HepG2 (cell line): ENCODE measurements around the gene LMNA. TPM values are rescaled to one million over a fixed set of nuclear protein-coding genes. Genes with fewer than 3 reads are reported as not detected.

Experiments
- HMGA1 ChIP-seq: sonication (generic); formaldehyde crosslinking; conservative IDR thresholded peaks from 2 replicates; pipeline ENCODE4 v1.4.0; 2020; ENCODE audit warnings: missing genetic modification reagents
- IKZF4 ChIP-seq: sonication (generic); formaldehyde crosslinking; IDR thresholded peaks from 2 replicates; pipeline ENCODE4 v1.5.1; 2020; ENCODE audit warnings: borderline replicate concordance, mild to moderate bottlenecking, low read depth, missing genetic modification reagents; ENCODE audit errors: not compliant biosample characterization
- KLF13 ChIP-seq: sonication (generic); formaldehyde crosslinking; IDR thresholded peaks from 2 replicates; pipeline ENCODE4 v1.4.0; 2020; ENCODE audit warnings: mild to moderate bottlenecking, missing genetic modification reagents
- MED1 ChIP-seq: sonication (generic); formaldehyde crosslinking; IDR thresholded peaks from 2 replicates; pipeline ENCODE4 v1.4.0; 2020; ENCODE audit warnings: missing genetic modification reagents
- NFKBIZ ChIP-seq: IDR thresholded peaks from 2 replicates; pipeline ENCODE4 v1.6.1; 2018; ENCODE audit warnings: missing genetic modification reagents, missing compliant biosample characterization
- NR2F6 ChIP-seq, 2 experiments: IDR thresholded peaks; 2 replicates each; pipeline ENCODE4 v1.6.1; 2016; ENCODE audit warnings: antibody characterized with exemption in 1 of 2, mild to moderate bottlenecking in 1 of 2
- PLSCR1 ChIP-seq: sonication (generic); formaldehyde crosslinking; IDR thresholded peaks from 2 replicates; pipeline ENCODE4 v1.5.0; 2020; ENCODE audit warnings: missing genetic modification reagents, mild to moderate bottlenecking, borderline replicate concordance
- RXRA ChIP-seq: sonication (generic); formaldehyde crosslinking; IDR thresholded peaks from 2 replicates; pipeline ENCODE4 v1.5.1; 2020; ENCODE audit warnings: missing genetic modification reagents
- SALL2 ChIP-seq: sonication (generic); formaldehyde crosslinking; IDR thresholded peaks from 2 replicates; pipeline ENCODE4 v1.8.1; 2023; ENCODE audit warnings: mild to moderate bottlenecking, missing genetic modification reagents, inconsistent platforms
- SATB2 ChIP-seq: sonication (generic); formaldehyde crosslinking; IDR thresholded peaks from 2 replicates; pipeline ENCODE4 v1.5.0; 2020; ENCODE audit warnings: missing genetic modification reagents
- SMAD1 ChIP-seq: sonication (generic); formaldehyde crosslinking; IDR thresholded peaks from 2 replicates; pipeline ENCODE4 v1.4.0; 2020; ENCODE audit warnings: missing genetic modification reagents, low read depth, mild to moderate bottlenecking, borderline replicate concordance
- SMC3 ChIP-seq: IDR thresholded peaks from 2 replicates; pipeline ENCODE4 v1.6.1; 2011; ENCODE audit warnings: low read length, improper control_type of control experiment
- SP1 ChIP-seq, 2 experiments: fragments of 450-650 bp in 1 of 2; sonication (generic) in 1 of 2; formaldehyde crosslinking in 1 of 2; IDR thresholded peaks; 2 replicates each; pipeline versions ENCODE4 v1.4.0 to v1.6.1; 2016 to 2020; ENCODE audit warnings: missing genetic modification reagents in 1 of 2
- SP4 ChIP-seq: sonication (generic); formaldehyde crosslinking; IDR thresholded peaks from 2 replicates; pipeline ENCODE4 v1.8.1; 2023; ENCODE audit warnings: mild to moderate bottlenecking, missing genetic modification reagents
- STAT5B ChIP-seq: sonication (generic); formaldehyde crosslinking; IDR thresholded peaks from 2 replicates; pipeline ENCODE4 v1.4.0; 2020; ENCODE audit warnings: missing genetic modification reagents
- TGIF2 ChIP-seq: IDR thresholded peaks from 2 replicates; pipeline ENCODE4 v1.6.1; 2016; ENCODE audit warnings: control low read depth, missing compliant biosample characterization
- TP53 ChIP-seq: sonication (generic); formaldehyde crosslinking; conservative IDR thresholded peaks from 2 replicates; pipeline ENCODE4 v1.4.0; 2020; ENCODE audit warnings: missing genetic modification reagents
- ZNF138 ChIP-seq: sonication (generic); formaldehyde crosslinking; IDR thresholded peaks from 2 replicates; pipeline ENCODE4 v1.5.0; 2020; ENCODE audit warnings: mild to moderate bottlenecking, low read depth, missing genetic modification reagents
- ZNF207 ChIP-seq: fragments of 450-650 bp; IDR thresholded peaks from 2 replicates; pipeline ENCODE4 v1.6.1; 2016; ENCODE audit warnings: antibody characterized with exemption, borderline replicate concordance
- ZNF256 ChIP-seq: sonication (generic); formaldehyde crosslinking; conservative IDR thresholded peaks from 2 replicates; pipeline ENCODE4 v1.4.0; 2020; ENCODE audit warnings: missing genetic modification reagents
- ZNF512 ChIP-seq: sonication (generic); formaldehyde crosslinking; IDR thresholded peaks from 2 replicates; pipeline ENCODE4 v1.4.0; 2020; ENCODE audit warnings: mild to moderate bottlenecking, missing genetic modification reagents
- ZNF556 ChIP-seq: sonication (generic); formaldehyde crosslinking; IDR thresholded peaks from 2 replicates; pipeline ENCODE4 v1.4.0; 2020; ENCODE audit warnings: mild to moderate bottlenecking, missing genetic modification reagents, borderline replicate concordance
- ZNF572 ChIP-seq: sonication (generic); formaldehyde crosslinking; IDR thresholded peaks from 2 replicates; pipeline ENCODE4 v1.5.1; 2020; ENCODE audit warnings: mild to moderate bottlenecking, missing genetic modification reagents
- ZNF780A ChIP-seq: sonication (generic); formaldehyde crosslinking; IDR thresholded peaks from 2 replicates; pipeline ENCODE4 v1.8.0; 2022; ENCODE audit warnings: mild to moderate bottlenecking, missing genetic modification reagents, moderate library complexity
- ZNF788 ChIP-seq: sonication (generic); formaldehyde crosslinking; IDR thresholded peaks from 2 replicates; pipeline ENCODE4 v1.5.0; 2020; ENCODE audit warnings: mild to moderate bottlenecking, missing genetic modification reagents, borderline replicate concordance
- ZNF83 ChIP-seq: sonication (generic); formaldehyde crosslinking; IDR thresholded peaks from 2 replicates; pipeline ENCODE4 v1.4.0; 2020; ENCODE audit warnings: missing genetic modification reagents, mild to moderate bottlenecking, borderline replicate concordance
- ZSCAN22 ChIP-seq: sonication (generic); formaldehyde crosslinking; IDR thresholded peaks from 2 replicates; pipeline ENCODE4 v1.4.0; 2020; ENCODE audit warnings: mild to moderate bottlenecking, missing genetic modification reagents
- polyA plus RNA-seq, 8 experiments: library from polyadenylated mRNA; depleted of rRNA in 3 of 8; stranded (reverse) in 7 of 8; unstranded in 1 of 8; fragments of >200 nt; fragmentation: Illumina TruSeq in 4 of 8; extraction: Trizol in 4 of 8; gene quantifications; 2 replicates each; pipeline versions ENCODE4 v1.2.1 to v1.2.3, GENCODE V29; 2011 to 2016; ENCODE audit warnings: low read depth in 4 of 8, missing spikeins in 1 of 8, mixed read lengths in 1 of 8; ENCODE audit not compliant: insufficient read depth in 1 of 8
- total RNA-seq, 5 experiments: library from RNA; depleted of rRNA; stranded (reverse); fragments of >200 nt; fragmentation: Illumina TruSeq; extraction: Trizol; gene quantifications; 2 replicates each; pipeline ENCODE4 v1.2.3, GENCODE V29; 2016; ENCODE audit warnings: low read depth in 1 of 5
- TF ChIP-seq, protein P1 (sequence below): sonication (generic); formaldehyde crosslinking; IDR thresholded peaks from 2 replicates; pipeline ENCODE4 v1.8.1; 2023; ENCODE audit warnings: mild to moderate bottlenecking, missing genetic modification reagents
- TF ChIP-seq, protein P2 (sequence below): IDR thresholded peaks from 2 replicates; pipeline ENCODE4 v1.6.1; 2016; ENCODE audit warnings: low read depth, borderline replicate concordance

LMNA gene
- total and polyA plus RNA-seq, 2 of the 13 experiments (the other 11 are each of a cell fraction or from before 2014, with no cell fraction given), result 107 to 225 TPM

GRCh38 chr1:156090840-156091188 is 23.7 kb upstream of the LMNA start (continued):
- TF ChIP-seq, protein P1, sequence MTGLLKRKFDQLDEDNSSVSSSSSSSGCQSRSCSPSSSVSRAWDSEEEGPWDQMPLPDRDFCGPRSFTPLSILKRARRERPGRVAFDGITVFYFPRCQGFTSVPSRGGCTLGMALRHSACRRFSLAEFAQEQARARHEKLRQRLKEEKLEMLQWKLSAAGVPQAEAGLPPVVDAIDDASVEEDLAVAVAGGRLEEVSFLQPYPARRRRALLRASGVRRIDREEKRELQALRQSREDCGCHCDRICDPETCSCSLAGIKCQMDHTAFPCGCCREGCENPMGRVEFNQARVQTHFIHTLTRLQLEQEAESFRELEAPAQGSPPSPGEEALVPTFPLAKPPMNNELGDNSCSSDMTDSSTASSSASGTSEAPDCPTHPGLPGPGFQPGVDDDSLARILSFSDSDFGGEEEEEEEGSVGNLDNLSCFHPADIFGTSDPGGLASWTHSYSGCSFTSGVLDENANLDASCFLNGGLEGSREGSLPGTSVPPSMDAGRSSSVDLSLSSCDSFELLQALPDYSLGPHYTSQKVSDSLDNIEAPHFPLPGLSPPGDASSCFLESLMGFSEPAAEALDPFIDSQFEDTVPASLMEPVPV (CRISPR knock-in tag), result no peak
- no peak for TF ChIP-seq TP53 (CRISPR knock-in tag)
- 0 out of 2 replicates have a peak, but pooled peaks have one; percentile 47 for TF ChIP-seq TGIF2 (CRISPR knock-in tag)
- TF ChIP-seq RXRA (CRISPR knock-in tag), result peak; percentile 42; the same call in 1 of the 2 replicates
- TF ChIP-seq ZNF788 (CRISPR knock-in tag), result no peak; the same call in 1 of the 2 replicates
- TF ChIP-seq ZSCAN22, result no peak
- TF ChIP-seq HMGA1, result no peak
- no peak for TF ChIP-seq SP4 (CRISPR knock-in tag)
- no peak for TF ChIP-seq ZNF572
- TF ChIP-seq MED1 (CRISPR knock-in tag), result peak; percentile 14; the same call in 1 of the 2 replicates
- TF ChIP-seq ZNF83 (CRISPR knock-in tag), result no peak
- TF ChIP-seq, protein P2, sequence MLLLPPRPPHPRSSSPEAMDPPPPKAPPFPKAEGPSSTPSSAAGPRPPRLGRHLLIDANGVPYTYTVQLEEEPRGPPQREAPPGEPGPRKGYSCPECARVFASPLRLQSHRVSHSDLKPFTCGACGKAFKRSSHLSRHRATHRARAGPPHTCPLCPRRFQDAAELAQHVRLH (CRISPR knock-in tag), result 0 out of 2 replicates have a peak, but pooled peaks have one; percentile 56
- no peak for TF ChIP-seq ZNF207
- no peak for TF ChIP-seq IKZF4 (CRISPR knock-in tag)
- no peak for TF ChIP-seq SMAD1 (CRISPR knock-in tag)
- TF ChIP-seq NFKBIZ (CRISPR knock-in tag), result no peak
- peak; percentile 59; the same call in 1 of the 2 replicates for TF ChIP-seq ZNF138 (CRISPR knock-in tag)
- TF ChIP-seq SALL2 (CRISPR knock-in tag), result 0 out of 2 replicates have a peak, but pooled peaks have one; percentile 31
- no peak for TF ChIP-seq ZNF780A (CRISPR knock-in tag)
- TF ChIP-seq KLF13, result no peak
- peak; percentile 74 for TF ChIP-seq SMC3
- TF ChIP-seq ZNF256 (CRISPR knock-in tag), result no peak
- no peak for TF ChIP-seq NR2F6 (IDR thresholded peaks at IDR 0.05)
- TF ChIP-seq NR2F6 (CRISPR knock-in tag; IDR thresholded peaks at IDR 0.05), result 0 out of 2 replicates have a peak, but pooled peaks have one; percentile 17
- TF ChIP-seq ZNF512, result no peak
- TF ChIP-seq SATB2 (CRISPR knock-in tag), result no peak
- no peak for TF ChIP-seq STAT5B (CRISPR knock-in tag)
- TF ChIP-seq SP1 (IDR thresholded peaks at IDR 0.05), result no peak
- TF ChIP-seq SP1 (CRISPR knock-in tag; IDR thresholded peaks at IDR 0.05), result no peak
- TF ChIP-seq PLSCR1, result no peak
- TF ChIP-seq ZNF556 (CRISPR knock-in tag), result 0 out of 2 replicates have a peak, but pooled peaks have one; percentile 28
